GM08714 (cell line): ENCODE measurements around the gene PDE9A.
"Not testable (repeated sequence)": the region's sequence is repeated elsewhere in the genome, so short reads cannot be mapped to it uniquely, and the experiment has no call there.

Experiments
- H3K4me3 ChIP-seq: fragments of 200-500 bp; sonication (Bioruptor generic); 2 replicates; pipeline ENCODE4 v1.5.1; 2014; ENCODE audit warnings: mild to moderate bottlenecking, low read length, inconsistent platforms
- ZNF274 ChIP-seq: IDR thresholded peaks from 2 replicates; pipeline ENCODE4 v1.6.1; 2012; ENCODE audit warnings: mild to moderate bottlenecking, low read depth, low read length

The PDE9A gene

DNA sequence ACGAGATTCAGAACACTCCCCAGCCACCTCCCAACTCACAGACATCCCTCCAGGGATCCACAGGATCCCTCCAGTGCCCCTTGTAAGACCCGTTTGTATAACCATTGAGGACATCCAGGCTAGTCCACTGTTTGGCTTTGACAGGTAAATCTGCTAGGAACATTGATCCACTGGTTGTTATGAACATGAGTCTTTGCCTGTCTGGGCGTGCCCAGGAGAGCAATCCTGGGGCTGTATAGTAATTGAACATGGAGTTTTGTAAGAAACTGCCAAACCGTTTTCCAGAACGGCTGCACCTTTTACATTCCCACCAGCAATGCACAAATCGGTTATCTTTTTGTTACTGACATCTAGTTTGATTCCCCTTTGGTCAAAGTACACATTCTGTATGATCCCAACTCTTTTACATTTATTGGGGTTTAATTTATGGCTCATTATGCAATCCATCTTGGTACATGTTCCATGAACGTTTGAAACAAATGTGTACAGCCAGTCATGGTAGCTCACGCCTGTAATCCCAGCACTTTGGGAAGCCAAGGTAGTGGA is 137.2 kb downstream of the PDE9A start:
- TF ChIP-seq ZNF274 = no peak
- H3K4me3 ChIP-seq = no peak overlapping the region

DNA sequence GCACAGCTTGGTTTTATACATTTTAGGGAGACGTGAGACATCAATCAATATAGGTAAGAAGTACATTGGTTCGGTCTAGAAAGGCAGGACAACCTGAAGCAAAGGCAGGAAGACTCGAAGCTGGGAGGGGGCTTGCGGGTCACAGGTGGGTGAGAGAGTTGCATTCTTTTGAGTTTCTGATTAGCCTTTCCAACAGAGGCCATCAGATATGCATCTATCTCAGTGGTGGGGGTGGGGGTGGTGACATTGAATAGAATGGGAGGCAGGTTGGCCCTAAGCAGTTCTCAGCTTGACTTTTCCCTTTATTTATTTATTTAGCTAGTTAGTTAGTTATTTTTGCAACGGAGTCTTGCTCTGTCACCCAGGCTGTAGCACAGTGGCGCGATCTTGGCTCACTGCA is 140.4 kb downstream of the PDE9A start:
- H3K4me3 ChIP-seq = no peak overlapping the region
- TF ChIP-seq ZNF274 = no peak

DNA sequence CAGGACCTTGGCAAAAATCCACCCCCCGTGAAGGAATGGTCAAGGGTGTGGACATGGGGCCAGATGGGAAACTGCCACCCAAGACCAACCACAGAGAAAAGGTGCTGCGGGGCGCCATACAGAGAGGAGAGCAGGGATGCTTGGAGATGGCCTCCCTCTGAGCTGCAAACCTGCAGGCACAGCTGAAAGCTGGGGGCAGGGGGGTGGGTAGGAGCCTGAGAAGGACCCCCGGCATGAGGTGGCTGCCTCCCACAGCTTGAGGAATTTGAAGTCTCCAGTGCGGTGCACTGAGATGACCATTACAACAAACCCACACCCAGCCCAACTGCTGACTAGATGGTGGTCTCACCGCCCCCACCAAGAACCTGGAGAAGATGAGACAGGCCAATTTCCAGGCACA is 141.1 kb downstream of the PDE9A start:
- no peak overlapping the region for H3K4me3 ChIP-seq
- TF ChIP-seq ZNF274 = no peak

DNA sequence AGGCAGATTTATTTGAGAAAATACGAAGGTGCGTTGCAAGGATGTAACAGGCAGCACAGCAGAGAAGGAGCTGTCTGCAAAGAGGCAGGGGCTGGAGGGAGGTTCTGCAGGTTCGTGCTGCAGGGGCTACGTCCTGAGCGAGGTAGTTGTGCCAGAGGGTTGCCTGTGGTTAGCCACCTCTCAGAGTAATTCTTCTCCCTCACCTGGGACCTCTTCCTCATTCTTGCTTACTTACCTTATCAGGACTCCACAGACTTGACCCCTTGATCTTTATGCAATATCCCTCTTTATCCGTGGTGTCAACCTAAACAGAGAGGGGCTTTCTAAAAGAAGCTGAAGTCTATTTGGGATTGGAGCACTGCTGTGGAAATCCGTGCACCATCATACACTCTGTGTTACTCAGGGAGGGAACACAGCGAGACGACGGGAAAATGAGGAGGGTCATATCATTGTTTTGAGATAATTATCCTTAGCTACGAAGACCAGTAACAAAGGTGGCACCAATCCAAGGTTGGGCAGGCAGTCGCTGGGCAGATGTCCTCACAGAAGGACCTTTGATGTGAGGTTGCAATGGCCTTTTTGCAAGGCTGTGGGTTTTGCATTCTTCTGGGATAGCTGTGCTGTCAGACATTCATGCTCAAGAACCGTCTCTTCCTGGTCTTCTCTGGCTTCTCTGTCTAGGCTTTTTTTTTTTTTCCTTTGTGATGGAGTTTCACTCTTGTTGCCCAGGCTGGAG is 143.1 kb downstream of the PDE9A start:
- no peak overlapping the region for H3K4me3 ChIP-seq
- no peak for TF ChIP-seq ZNF274

DNA sequence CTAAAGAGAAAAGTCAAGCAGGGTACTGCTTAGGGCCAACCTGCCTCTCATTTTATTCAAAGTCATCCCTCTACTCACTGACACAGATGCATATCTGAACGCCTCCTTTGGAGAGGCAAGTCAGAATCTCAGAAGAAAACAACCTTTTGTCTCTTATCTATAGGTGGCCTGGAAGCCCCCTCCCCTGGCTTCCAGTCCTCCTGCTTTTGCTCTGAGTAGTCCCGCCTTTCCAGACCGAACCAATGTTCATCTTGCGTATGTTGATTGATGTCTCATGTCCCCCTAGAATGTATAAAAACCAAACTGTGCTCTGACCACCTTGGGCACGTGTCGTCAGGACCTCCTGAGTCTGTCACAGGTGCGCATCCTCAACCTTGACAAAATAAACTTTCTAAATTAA is 144.1 kb downstream of the PDE9A start:
- TF ChIP-seq ZNF274 = no peak
- H3K4me3 ChIP-seq = no peak overlapping the region

DNA sequence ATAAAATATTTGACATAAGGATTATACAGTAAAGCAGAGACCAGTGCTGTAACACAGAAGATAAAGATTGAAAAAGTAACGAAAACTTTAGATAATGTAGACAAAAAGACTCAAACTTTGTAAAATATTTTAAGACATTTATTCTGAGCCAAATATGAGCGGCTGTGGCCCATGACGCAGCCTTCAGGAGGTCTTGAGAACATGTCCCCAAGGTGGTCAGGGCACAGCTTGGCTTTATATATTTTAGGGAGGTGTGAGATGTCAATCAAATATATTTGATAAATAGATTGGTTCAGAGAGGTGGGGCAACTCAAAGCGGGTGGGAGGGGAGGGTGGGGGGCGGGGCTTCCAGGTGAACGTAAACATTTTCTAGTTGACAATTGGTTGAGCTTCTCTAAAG is 144.7 kb downstream of the PDE9A start:
- no peak for TF ChIP-seq ZNF274

DNA sequence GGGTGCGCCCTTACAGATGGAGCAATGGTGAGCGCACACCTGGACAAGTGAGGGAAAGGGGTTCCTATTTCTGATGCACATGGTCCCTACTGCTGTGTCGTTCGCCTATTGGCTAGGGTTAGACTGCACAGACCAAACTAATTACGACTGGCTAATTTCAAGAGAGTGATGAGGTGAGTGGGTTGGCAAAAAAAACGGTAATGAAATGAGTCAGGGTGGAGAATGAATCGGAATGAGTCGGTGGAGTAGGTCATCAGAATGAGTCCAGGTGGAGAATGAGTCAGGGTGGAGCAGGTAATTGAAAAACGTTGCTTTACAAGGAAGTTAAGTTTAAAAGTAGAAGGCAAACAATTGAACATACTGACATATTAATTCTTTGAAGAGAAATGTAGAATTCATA is 146.1 kb downstream of the PDE9A start:
- TF ChIP-seq ZNF274 = no peak
- no peak overlapping the region for H3K4me3 ChIP-seq

More for the DNA sequence above, 144.7 kb downstream of the PDE9A start:
- no peak overlapping the region for H3K4me3 ChIP-seq

DNA sequence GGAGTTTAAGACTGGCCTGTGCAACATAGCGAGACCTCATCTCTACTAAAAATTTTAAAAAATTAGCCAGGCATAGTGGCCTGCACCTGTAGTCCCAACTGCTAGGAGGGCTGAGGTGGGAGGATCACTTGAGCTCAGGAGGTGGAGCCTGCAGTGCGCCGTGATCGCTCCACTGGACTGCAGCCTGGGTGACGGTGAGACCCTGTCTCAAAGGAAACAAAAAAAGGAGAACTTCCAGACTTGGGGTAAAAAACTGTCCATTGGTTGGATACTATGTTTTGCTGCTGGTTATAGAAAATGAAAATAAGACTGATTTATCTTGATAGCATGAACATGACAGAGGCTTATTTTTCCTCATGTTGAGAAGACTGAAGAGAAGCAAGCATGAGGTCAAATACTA is 146.5 kb downstream of the PDE9A start:
- no peak overlapping the region for H3K4me3 ChIP-seq
- no peak for TF ChIP-seq ZNF274

DNA sequence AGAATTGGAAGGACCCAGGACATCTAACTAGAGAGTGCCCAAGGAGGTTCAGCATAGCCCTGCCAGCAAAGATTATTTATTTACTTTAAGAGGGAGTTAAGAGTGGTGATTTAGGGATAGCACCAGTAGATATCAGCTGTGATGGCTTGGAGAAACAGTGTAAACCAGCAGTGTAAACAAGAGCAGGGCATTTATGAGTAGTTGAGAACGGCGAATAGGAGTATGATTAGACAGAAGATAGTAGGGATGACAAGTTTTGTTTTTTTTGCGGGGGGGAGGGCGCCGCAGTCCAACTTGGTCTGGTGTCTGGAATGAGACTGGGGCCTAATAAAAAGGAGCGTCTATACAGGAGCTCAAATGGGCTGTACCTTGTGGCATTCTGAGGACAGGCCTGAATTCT is 148.2 kb downstream of the PDE9A start:
- H3K4me3 ChIP-seq = not testable (repeated sequence)

DNA sequence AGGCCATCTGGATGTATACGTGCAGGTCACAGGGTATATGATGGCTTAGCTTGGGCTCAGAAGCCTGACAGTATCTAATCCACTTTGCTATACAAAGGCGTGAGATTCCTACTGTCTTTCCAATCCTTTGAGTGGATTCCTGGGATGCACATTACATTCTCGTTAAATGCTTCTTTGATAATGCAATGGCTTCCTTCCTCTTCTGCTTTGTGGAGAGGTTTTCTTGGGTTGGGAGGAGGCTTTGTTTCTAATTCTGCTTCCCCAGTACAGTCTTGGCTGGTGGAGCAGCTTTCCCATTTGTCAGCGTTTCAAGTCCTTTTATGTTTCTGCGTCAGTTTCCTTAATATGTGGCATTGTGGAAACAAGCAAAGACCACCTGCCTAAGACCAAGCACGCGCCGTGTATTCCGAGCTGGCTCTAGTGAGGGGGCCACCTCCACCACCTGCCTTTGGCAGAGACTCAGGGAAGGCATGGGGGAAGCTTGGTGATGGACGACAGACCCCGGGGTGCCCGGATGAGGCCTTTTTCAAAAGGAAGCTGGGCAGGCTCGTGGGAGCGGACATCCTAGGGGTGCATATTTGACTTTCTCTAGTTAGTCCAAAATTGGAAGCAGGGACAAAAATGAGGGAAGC is 153.2 kb downstream of the PDE9A start:
- no peak overlapping the region for H3K4me3 ChIP-seq
- no peak for TF ChIP-seq ZNF274

DNA sequence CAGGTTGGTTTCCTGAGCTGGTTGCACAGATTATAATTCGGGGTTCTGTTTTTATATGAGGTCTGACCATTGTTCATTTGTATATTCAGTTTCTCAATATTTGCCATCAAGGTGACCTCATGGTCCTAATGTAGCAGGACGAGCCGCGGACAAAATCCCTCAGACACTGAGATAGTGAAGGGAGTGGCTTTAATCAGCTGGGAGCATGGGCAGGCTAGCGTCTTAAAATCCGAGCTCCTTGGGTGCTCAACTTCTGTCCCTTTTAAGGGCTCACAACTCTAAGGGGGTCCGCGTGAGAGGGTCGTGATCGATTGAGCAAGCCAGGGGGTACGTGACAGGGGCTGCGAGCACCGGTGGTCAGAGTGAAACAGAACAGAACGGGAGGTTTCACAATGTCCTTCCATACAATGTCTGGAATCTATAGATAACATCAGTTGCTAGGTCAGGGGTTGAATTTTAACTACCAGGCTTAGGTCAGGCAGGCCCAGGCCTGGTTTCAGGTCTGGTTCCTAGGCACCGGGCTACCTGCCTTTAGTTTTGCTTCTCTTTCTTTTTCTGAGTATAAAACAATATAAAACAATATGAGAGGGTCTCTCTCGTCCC is 154.0 kb downstream of the PDE9A start:
- not testable (repeated sequence) for H3K4me3 ChIP-seq

DNA sequence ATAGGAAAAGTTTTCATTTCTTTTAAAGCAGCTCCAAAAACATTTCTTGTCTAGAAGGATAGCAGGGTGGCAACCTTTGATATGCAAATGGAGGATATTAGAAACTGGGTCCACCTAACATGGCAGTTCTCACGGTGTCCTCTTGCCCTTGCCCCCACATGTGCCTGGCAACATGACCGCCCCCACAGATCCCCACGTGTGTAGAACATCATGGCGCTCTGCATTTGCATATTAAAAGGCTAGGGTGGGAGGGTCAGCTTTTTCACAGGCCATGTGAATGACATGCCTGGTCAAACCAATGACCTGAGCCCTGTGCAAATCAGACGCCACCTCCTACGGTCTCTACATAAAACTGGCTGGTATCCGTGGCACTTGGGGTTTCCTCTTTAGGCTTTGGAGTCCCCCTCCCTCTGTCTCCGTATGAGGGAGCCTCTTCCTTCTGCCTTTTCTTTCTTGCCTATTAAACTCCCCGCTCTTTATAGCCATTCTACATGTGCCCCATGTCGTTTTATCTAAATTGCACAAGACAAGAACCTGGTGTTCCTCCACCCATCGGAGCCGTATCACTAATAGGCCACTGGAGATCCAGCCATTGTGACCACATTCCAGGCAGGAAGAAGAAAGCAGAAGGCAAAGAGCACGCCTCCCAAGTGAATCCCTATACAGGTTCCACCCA is 154.7 kb downstream of the PDE9A start:
- TF ChIP-seq ZNF274 = no peak

DNA sequence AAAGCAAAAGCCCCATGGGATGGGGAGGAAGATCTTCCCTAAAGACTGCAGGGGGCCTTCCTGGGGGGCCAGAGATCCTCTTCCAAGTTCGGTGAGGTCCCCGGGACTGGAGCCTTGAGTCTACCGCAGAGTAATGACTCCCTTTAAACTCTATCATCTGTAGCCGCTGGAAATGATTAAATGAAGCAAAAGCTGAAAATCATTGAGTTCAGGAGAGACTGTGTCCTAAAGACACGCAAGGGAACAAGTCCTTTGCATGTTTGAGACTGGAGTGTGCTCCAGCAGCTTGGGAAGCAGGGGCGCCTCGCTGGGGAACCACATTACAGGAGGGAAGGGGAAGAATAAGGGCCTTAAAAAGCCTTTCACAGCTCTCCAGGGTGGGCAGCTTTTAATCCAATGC is 155.8 kb downstream of the PDE9A start:
- no peak overlapping the region for H3K4me3 ChIP-seq
- TF ChIP-seq ZNF274 = no peak

More for the DNA sequence above, 154.7 kb downstream of the PDE9A start:
- no peak overlapping the region for H3K4me3 ChIP-seq

DNA sequence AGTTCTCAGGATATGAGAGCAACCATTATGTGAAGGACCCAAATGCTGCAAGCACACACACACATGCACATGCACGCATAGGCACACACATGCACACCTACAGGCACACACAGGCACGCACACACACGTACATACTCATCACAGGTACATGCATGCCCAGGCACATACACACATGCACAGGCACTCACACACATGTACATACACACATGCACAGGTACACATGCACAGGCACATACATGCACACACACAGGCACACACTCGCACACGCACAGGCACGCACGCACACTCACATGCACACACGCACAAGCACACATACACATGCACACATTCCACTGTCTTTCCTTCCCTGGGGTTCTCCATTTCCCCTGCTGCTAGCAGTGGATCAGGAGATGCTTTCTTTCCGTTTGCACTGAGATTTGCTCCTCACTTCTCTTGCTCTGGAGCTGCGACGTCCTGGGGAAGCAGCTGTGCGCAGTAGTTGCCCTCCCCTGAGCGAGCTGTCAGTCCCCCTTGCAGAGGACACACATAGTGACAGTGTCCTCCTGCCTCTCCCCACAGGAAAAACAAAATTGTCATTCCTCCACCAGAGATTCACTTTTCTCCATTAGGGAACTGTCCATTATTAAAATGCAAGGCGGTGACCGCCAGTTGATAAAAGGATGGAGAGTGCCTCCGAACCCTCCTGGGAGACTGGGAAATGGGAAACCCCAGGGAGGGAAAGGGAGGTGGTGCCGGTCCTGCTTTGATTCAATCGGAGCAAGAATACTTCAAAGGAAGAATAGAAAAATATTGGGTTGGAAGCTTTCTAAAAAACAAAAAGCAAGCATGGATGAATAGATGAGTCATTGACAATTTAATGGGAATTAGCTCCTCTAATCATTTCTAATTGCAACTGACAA is 156.4 kb downstream of the PDE9A start:
- H3K4me3 ChIP-seq = no peak overlapping the region
- no peak for TF ChIP-seq ZNF274

DNA sequence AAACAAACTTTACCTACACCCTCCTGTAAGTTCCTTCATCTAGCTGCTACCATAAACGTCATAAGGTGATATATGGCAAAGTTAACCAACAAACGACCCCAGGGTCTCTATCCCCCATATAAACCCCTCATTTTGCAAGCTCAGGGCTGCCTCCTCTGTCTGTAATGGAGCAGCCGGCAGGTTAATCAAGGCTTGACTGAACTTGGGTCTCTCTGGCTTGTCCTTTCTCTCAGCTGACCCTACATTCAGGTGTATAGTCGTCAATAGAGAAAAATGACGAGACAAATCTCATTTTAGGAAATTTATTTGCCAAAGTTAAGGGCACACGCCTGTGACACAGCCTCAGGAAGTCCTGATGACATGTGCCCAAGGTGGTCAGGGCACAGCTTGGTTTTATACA is 158.5 kb downstream of the PDE9A start:
- no peak overlapping the region for H3K4me3 ChIP-seq
- no peak for TF ChIP-seq ZNF274

DNA sequence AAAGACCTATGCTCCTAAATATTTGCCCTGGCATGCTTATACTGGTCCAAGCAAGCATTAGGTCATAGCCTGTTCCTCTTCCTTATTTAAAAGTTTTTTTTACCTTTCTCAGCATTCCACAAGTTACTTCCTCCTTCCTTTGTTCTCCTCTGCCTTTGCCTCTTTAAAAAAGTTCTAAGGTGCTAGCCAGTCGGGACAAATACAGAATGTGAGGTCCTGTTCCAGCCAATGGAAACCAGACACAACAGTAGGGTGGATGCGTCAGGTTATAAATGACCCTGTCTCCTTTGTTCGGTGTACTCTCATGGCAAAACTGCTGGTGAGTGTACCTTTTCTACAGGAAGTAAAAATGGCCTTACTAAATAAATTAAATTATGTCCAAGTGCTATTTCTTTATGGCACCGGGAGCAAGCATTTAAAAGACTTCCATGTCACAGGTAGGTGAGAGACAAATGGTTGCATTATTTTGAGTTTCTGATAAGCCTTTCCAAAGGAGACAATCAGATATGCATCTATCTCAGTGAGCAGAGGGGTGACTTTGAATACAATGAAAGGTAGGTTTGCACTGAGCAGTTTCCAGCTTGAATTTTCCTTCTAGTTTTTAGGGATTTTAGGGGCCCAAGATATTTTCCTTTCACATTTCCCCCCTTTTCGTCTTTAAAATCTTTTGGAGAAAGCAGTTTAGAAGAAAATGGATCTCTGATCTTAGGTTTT is 159.3 kb downstream of the PDE9A start:
- not testable (repeated sequence) for H3K4me3 ChIP-seq
